Measurements from ENCODE around the gene FAM13C.
"Not testable (repeated sequence)": the region's sequence is repeated elsewhere in the genome, so short reads cannot be mapped to it uniquely, and the experiment has no call there.

The FAM13C gene

DNA sequence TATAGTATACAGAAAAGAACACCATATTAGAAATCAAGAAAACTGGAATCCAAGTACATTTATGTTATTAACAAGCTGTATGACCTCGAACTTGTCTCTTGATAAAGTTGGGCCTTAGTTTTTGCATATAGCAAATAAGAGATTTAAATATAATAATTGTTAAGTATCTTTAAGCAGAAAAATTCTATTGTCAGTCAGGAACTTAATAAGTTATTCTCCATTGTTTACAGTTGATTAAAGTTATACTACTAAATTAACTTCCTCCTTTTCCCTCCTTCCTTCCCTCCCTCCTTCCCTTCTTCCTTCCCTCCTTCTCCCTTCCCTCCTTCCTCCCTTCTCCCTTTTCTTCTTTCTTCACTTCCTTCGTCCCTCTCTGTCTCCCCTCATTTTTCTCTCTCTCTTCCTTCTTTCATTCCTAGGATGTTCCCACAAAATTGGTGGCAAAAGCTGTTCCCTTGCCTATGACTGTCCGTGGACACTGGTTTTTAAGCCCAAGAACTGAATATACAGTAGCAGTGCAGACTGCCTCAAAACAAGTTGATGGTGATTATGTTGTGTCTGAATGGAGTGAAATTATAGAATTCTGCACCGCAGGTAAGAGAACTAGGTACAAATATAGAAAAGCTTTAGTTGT is 126.2 kb downstream of the FAM13C start:
- DNase-seq (ENCODE audit: low read depth in 2 of 2), result no peak

DNA sequence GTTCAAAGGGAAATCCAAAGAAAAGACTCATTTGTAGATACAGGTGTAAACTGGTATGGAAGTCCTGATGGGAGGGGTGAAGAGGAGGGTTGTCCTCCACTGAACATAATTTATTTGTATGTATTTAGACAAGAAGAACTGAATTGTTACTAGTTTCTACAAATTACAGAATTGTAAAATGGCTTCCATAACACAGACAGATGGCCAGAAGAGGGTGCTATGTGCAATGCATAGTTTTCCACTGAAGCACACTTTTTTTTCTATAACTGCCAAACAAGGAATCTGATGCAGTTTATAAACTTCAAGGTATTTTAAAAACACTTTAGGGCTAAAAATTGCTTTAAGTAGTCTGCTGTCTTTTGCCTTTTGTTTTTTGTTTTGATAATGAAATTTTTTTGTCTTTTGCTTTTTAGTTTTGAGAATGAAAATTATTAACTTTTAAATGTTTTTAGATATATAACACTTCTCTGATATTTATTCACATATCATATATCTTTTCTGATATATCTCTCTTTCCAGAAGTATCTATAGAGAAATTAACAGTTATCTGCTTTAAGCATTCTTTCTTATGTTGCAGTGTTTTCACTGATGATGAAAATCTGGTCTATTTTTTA is 127.4 kb downstream of the FAM13C start:
- DNase-seq (ENCODE audit: low read depth in 2 of 2), result no peak

DNA sequence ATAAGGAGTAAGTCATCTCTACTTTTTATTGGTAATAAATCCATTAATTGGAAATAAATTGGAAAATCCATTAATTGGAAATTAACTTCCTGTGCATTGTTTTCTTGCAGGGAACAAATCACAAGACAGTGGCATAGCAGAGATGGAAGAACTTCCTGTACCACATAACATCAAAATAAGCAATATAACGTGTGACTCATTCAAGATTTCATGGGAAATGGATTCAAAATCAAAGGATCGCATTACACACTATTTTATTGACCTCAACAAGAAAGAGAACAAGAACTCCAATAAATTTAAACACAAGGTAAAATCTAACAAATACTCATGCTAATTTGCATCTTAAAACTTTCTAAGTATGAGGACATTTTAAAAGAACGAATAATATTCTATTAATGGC is 128.2 kb downstream of the FAM13C start:
- DNase-seq (ENCODE audit: low read depth in 2 of 2), result no peak

DNA sequence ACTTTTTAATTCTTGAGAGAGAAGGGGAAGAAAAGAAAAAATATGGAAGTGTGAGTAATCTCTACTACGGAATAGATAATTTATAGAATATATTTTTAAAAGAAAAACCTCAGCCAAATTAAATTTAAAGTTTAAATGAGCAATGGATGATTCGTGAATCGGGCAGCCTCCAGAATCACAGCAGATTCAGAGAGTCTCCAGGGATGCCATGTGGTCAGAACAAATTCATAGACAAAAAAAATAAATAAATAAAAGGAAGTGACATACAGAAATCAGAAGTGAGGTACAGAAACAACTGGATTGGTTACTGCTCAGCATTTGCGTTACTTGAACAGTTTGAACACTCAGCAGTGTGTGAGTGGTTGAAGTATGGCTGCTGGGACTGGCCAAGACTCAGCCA is 132.9 kb downstream of the FAM13C start:
- no peak for DNase-seq (ENCODE audit: low read depth in 2 of 2)

DNA sequence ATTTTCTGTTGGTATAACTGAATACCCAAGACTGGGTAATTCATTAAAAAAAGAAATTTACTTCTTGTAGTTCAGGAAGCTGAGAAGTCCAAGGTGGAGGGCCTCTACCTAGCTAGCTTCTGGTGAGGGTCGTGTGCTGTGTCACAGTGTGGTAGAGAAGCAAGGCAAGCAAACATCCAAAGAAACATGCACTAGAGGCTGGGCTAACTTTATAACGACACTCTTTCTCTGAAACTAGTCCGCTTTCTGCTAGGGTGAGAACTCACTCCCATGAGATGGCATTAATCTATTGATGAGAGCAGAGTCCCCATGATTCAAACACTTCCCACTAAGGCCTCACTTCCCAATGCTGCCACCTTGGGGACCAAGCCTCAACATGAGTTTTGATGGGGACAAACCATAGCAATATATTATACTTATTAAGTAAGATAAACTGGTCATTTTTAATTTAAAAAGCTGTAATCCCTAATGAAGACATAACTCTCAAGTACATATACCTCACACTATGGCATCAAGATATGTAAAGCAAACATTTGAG is 135.1 kb downstream of the FAM13C start:
- DNase-seq (ENCODE audit: low read depth in 2 of 2), result no peak

DNA sequence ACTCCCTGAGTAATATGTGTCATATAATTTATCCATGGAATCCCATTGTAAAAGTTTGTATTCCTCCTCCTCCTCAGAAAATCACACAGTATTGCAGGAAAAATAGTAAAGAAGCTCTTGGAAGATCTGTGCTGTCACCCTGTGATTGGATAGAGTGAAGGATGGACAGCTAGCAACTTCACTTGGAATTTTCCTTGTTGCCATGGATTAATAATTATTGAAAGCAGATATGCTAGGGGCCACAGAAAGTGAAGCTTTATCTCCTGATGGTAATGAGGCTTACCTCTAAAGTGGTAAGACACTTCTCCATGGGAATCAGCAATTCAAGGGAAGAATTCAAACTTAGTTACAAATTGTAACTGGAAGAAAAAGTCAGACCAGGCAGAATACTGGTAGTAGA is 137.1 kb downstream of the FAM13C start:
- no peak for DNase-seq (ENCODE audit: low read depth in 2 of 2)

DNA sequence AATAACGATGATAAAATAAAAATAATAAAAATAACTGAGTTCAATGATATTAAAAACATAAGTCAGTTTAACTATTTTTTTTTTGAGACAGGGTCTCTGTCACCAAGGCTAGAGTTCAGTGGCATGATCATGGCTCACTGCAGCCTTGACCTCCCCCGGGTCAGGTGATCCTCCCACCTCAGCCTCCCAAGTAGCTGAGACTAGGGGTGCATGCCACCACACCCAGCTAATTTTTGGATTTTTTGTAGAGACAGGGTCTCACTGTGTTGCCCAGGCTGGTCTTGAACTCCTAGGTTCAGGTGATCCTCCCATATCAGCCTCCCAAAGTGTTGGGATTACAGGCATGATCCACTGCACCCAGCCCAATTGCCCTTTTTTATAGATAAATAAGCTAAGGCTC is 138.8 kb downstream of the FAM13C start:
- not testable (repeated sequence) for DNase-seq (ENCODE audit: low read depth in 2 of 2)

DNA sequence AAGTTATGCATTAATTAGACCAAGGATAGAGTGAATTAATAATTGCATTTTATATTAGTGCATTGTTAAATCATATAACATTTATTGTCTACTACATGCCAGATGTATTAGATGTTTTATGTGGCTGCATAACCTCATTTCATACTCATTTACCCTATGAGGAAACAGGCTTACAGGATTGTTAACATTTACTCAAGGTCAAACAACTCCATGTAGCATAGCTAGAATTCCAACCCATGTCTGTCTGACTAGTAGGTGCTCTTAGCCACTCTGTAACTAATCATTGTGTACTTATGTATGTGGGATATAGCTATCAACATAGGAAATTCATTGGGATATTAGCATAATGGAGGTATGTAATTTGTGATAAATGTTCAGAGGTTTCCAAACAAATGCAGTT is 139.6 kb downstream of the FAM13C start:
- no peak for DNase-seq (ENCODE audit: low read depth in 2 of 2)

DNA sequence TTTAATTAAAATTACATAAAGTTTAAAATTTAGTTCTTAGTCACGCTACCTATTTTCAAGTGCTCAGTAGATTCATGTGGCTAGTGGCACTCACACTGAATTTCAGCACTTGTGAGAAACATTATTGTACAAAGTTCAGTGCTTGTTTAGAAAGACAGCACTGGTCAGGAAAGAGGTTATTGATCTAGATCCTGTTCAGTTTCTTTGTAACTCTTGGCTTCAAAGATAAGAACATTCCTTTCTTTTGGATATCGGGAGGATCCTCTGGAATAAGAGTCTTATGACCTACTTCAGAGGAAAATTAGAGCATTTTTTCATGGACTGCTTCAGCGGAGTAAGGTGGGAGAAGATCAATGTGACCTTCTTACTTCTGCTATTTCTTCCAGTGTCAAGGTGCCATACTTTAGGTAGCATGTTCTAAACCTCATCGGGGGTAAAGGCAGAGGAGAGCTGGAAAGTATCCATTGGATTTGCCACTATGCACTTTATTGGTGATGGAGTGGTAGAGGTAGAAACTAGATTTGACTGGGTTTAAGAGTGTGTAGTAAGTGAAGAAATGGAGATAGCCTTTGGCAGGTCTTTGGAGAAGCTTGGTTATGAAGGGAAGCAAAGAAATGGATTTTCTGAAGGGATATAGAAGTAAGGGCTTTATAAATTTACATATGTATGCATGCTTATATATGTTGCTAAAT is 146.0 kb downstream of the FAM13C start:
- DNase-seq (ENCODE audit: low read depth in 2 of 2), result no peak

DNA sequence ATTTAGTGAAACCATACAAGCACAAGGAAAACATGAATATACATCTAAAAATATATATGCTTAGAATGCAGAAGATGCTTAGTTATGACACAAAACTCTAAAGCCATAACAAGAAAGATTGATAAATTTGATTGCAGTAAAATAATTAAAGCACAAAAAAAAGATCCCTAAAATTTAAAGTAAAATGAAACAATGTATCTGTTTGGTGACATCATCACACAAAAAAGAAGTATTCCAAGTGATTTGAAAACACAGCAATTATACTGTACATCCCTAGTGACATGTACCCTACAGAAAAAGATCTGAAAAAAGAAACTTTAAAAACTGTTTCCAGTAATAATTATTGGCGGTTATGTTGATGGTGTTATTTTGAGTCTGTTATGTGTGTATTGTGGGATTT is 148.2 kb downstream of the FAM13C start:
- no peak for DNase-seq (ENCODE audit: low read depth in 2 of 2)

DNA sequence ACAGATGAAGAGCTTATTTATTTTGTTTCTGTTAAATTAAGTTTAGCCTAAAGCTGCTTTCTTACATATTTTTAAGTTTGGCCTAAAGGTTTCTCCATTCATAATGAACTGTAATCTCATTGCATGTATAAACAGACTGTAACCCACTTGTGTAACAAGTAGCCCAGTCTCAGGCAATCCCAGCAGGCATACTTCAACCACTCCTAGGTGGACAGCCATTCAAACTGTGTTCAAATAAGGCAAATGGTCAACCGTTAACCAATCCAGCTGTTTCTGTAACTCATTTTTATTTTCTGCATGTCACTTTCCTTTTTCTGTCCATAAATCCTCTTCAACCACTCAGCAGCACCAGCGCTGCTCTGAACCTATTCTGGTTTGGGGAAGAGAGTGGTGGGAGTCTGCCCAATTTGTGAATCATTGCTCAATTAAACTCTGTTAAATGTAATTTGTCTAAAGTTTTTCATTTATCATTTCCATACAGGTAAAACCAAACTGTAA is 150.0 kb downstream of the FAM13C start:
- no peak for DNase-seq (ENCODE audit: low read depth in 2 of 2)

DNA sequence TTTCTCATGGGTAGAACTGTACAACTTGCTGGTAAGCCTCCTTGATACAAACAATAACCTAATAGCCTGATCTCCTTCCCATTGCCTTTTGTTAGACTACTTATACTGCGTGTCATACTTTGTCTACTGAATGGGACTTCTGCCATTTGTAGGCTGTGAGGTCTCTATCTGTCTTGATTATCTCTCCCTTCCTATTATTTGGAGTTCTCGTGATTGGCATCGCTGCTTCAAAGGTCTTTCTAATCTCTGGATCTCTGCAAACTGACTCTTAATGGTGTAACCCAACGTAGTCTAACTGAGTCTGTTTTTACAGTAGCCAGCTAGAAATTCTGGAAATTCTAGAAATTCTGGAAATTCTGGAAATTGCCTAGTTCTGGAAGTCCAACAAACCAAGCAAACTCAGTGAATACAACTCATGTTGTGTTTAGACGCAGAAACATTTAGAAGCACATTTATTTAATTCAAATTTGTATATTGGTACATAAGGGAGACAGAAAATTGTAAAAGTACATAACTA is 156.1 kb downstream of the FAM13C start:
- no peak for DNase-seq (ENCODE audit: low read depth in 2 of 2)
